Esophagus muscularis mucosa (tissue), 4 donors: ENCODE measurements around the gene RNU5B-1. TPM values are rescaled to one million over a fixed set of nuclear protein-coding genes. Genes with fewer than 3 reads are reported as not detected.
"Not testable (repeated sequence)": the region's sequence is repeated elsewhere in the genome, so short reads cannot be mapped to it uniquely, and the experiment has no call there.

Source experiments
- DNase-seq: peaks from one replicate; pipeline ENCODE4 v3.0.0-alpha.2; 2017; ENCODE audit errors: extremely low spot score
- H3K27ac ChIP-seq, 4 donors: fragments of 200-600 bp; sonication (generic); replicated peaks in 1 of 4; 1 replicate in 3 of 4; 2 replicates in 1 of 4; pipeline ENCODE4 v1.5.1; 2016 to 2019; ENCODE audit warnings: mild to moderate bottlenecking in 1 of 4
- H3K27me3 ChIP-seq, 4 donors: fragments of 200-600 bp; sonication (generic); one replicate each; pipeline versions ENCODE4 v1.5.1 to v1.6.0; 2016 to 2019
- H3K36me3 ChIP-seq, 4 donors: fragments of 200-600 bp; sonication (generic); one replicate each; pipeline ENCODE4 v1.5.1; 2016 to 2019
- H3K4me1 ChIP-seq, 4 donors: fragments of 200-600 bp; sonication (generic); one replicate each; pipeline ENCODE4 v1.5.1; 2016 to 2019
- H3K4me3 ChIP-seq, 4 donors: fragments of 200-600 bp; sonication (generic); 1 replicate in 2 of 4; 2 replicates in 2 of 4; pipeline ENCODE4 v1.5.1; 2016 to 2019; ENCODE audit warnings: mild to moderate bottlenecking in 4 of 4, moderate library complexity in 1 of 4
- H3K9me3 ChIP-seq, 4 donors: fragments of 200-600 bp; sonication (generic); 1 replicate in 3 of 4; 2 replicates in 1 of 4; pipeline ENCODE4 v1.5.1; 2016 to 2019
- EP300 ChIP-seq: sonication (generic); formaldehyde crosslinking; IDR thresholded peaks from one replicate; pipeline ENCODE4 v1.6.1; 2017; ENCODE audit warnings: antibody characterized with exemption
- POLR2A ChIP-seq: fragments of 450-650 bp; IDR thresholded peaks from one replicate; pipeline ENCODE4 v1.6.1; 2017; ENCODE audit warnings: antibody characterized with exemption, moderate library complexity, mild to moderate bottlenecking, low read depth
- POLR2AphosphoS5 ChIP-seq, 2 donors: sonication (generic); formaldehyde crosslinking; IDR thresholded peaks; one replicate each; pipeline ENCODE4 v1.6.1; 2017; ENCODE audit warnings: antibody characterized with exemption in 2 of 2
- WGBS: methylation state at CpG from one replicate; pipeline ENCODE4 v1.1.5; 2018; 5-methylcytosine and 5-hydroxymethylcytosine counted together
- intact Hi-C: fragments of 100-400 bp; cut with DNase I; formaldehyde crosslinking; loops from one replicate; pipeline ENCODE4 v1.15.1; 2023
- small RNA-seq, 3 donors: library from RNA; depleted of rRNA; stranded (forward); fragments of <200 nt; gene quantifications; one replicate each; pipeline ENCODE3, GENCODE V24; 2016
- total RNA-seq, 4 donors: library from RNA; depleted of rRNA; stranded (reverse); fragments of >200 nt; gene quantifications; one replicate each; pipeline versions ENCODE4 v1.1.0 to v1.2.1, GENCODE V29; 2016
- TF ChIP-seq, protein P1 (sequence below), 3 experiments: fragments of 200-600 bp in 2 of 3; fragments of 450-650 bp in 1 of 3; sonication (generic) in 2 of 3; IDR thresholded peaks; one replicate each; pipeline ENCODE4 v1.5.1; 2017 to 2019; ENCODE audit warnings: antibody characterized with exemption in 3 of 3, mild to moderate bottlenecking in 2 of 3, moderate library complexity in 1 of 3

Gene RNU5B-1
- total RNA-seq, 4 donors from 2014 or later = not detected

DNA sequence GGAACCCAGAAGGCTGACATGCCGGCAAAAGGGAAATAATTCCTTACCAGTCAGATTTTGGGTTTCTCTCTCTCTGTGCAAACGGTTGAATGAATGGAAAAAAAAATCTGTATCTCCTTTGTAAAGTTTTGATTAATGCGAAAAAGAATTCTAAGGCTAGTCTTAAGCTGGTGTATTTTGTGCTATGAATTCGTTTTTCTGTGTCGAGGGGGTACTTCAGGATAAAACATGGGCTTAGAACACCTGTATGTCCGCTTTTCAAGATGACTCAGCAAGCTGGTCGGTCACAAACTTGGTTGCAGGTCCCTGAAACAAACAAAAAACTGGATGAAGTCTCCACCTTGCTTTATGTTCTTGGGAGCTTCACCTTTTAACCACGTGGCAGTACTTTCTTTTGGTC, 44.9 kb downstream of the RNU5B-1 start:
- no peaks in the 10 kb centered on the region for H3K36me3 ChIP-seq
- no peaks in the 10 kb centered on the region for H3K4me1 ChIP-seq
- peaks cover 0 to 7% (median 0%) of the 10 kb centered on the region in 4 donors for H3K27me3 ChIP-seq
- no peaks in the 10 kb centered on the region for H3K9me3 ChIP-seq
- DNase-seq = no peak
- TF ChIP-seq, protein P1, sequence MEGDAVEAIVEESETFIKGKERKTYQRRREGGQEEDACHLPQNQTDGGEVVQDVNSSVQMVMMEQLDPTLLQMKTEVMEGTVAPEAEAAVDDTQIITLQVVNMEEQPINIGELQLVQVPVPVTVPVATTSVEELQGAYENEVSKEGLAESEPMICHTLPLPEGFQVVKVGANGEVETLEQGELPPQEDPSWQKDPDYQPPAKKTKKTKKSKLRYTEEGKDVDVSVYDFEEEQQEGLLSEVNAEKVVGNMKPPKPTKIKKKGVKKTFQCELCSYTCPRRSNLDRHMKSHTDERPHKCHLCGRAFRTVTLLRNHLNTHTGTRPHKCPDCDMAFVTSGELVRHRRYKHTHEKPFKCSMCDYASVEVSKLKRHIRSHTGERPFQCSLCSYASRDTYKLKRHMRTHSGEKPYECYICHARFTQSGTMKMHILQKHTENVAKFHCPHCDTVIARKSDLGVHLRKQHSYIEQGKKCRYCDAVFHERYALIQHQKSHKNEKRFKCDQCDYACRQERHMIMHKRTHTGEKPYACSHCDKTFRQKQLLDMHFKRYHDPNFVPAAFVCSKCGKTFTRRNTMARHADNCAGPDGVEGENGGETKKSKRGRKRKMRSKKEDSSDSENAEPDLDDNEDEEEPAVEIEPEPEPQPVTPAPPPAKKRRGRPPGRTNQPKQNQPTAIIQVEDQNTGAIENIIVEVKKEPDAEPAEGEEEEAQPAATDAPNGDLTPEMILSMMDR (IDR thresholded peaks at IDR 0.05) = no peak
- TF ChIP-seq EP300 = no peak
- no peak for TF ChIP-seq POLR2AphosphoS5 (IDR thresholded peaks at IDR 0.05)
- TF ChIP-seq POLR2A = no peak
- WGBS = 85% methylated on average over 8 of the region's 8 CpGs
- intact Hi-C loops = no loop called here
- no peak overlapping the region for H3K4me3 ChIP-seq
- H3K27ac ChIP-seq = no peak overlapping the region

DNA sequence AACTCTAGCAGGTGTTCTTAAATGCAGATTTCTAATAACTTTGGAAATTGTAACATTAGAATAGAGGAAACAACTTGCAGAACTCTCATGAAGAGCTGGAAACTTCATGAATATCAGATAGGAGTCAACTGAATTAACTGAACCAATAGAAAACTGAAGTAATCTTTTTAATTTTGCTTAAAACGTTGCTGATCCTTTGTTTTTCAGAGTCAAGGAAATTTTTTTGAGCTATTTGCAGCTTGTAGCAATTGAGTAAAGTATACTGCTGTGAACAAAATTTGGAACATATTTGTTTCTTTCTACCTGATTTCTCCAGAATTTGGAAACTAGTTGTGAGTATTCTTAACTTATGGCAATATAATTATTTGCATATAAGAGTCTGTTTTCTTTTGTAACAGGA, 47.5 kb downstream of the RNU5B-1 start:
- intact Hi-C loops, H3K4me3 ChIP-seq, DNase-seq, H3K9me3 ChIP-seq, H3K36me3 ChIP-seq, H3K27ac ChIP-seq: not testable (repeated sequence)
- WGBS = 65% methylated on average over 1 of the region's 1 CpG
- peaks cover 0 to 34% (median 5%) of the 10 kb centered on the region in 4 donors for H3K27me3 ChIP-seq
- H3K4me1 ChIP-seq = peaks cover 6 to 17% (median 15%) of the 10 kb centered on the region in 4 donors

Small RNA genes within 50 kb of the gene (small RNA-seq; reads per million reads assigned to genes)
- 8,080 to 19,823 (median 10,256) reads per million in 3 donors for gene RNU5A-1
- gene RNU5B-1 = 1,444 to 4,075 (median 1,510) reads per million in 3 donors
- gene SNORA24B = 0 to 0.19 (median 0.08) reads per million in 3 donors

Other genes with a start within 250 kb of the RNU5B-1 start
- 100 to 1,000 TPM; 123 to 216 (median 198) TPM for gene RASL12, start 236.7 kb upstream of the RNU5B-1 start, total RNA-seq
- gene KBTBD13, start 227.9 kb upstream of the RNU5B-1 start, total RNA-seq = under 1 TPM in 1 of 4 donors, not detected in 3; 0.17 TPM
- 1 to 10 TPM; 1.2 to 7.5 (median 2.2) TPM for gene UBAP1L, start 189.5 kb upstream of the RNU5B-1 start, total RNA-seq
- gene PDCD7, start 170.9 kb upstream of the RNU5B-1 start, total RNA-seq = 10 to 100 TPM; 24.2 to 33.4 (median 25.5) TPM
- 10 to 100 TPM; 37.4 to 53.2 (median 39.8) TPM for gene CLPX, start 119.3 kb upstream of the RNU5B-1 start, total RNA-seq
- 100 to 1,000 TPM in 2 of 4 donors, 10 to 100 TPM in 2; 40.4 to 166 (median 93.8) TPM for gene CILP, start 93.2 kb upstream of the RNU5B-1 start, total RNA-seq
- gene PARP16, start 17.8 kb upstream of the RNU5B-1 start, total RNA-seq = 10 to 100 TPM; 11.2 to 19.0 (median 14.6) TPM
- gene RNU5A-1, start 8.6 kb upstream of the RNU5B-1 start, total RNA-seq = not detected
- under 1 TPM in 1 of 4 donors, not detected in 3; 0.17 TPM for gene IGDCC3, start 73.3 kb downstream of the RNU5B-1 start, total RNA-seq
- 1 to 10 TPM in 3 of 4 donors, under 1 TPM in 1; 0.52 to 2.8 (median 2.2) TPM for gene IGDCC4, start 118.3 kb downstream of the RNU5B-1 start, total RNA-seq
- 10 to 100 TPM; 33.6 to 48.6 (median 40.0) TPM for gene DPP8, start 213.0 kb downstream of the RNU5B-1 start, total RNA-seq
- 10 to 100 TPM; 19.1 to 29.6 (median 24.8) TPM for gene HACD3, start 225.8 kb downstream of the RNU5B-1 start, total RNA-seq